GM20000 (cell line): Measurements from ENCODE around the gene PNMA8A.

Source experiments
- DNase-seq: peaks from one replicate; pipeline ENCODE4 v3.0.0; 2012; ENCODE audit warnings: low spot score
- TF ChIP-seq, protein P1 (sequence below): IDR thresholded peaks from 2 replicates; pipeline ENCODE4 v1.5.1; 2012; ENCODE audit warnings: mild to moderate bottlenecking, control low read depth; ENCODE audit errors: extremely low read depth, missing control alignments

Gene PNMA8A

DNA sequence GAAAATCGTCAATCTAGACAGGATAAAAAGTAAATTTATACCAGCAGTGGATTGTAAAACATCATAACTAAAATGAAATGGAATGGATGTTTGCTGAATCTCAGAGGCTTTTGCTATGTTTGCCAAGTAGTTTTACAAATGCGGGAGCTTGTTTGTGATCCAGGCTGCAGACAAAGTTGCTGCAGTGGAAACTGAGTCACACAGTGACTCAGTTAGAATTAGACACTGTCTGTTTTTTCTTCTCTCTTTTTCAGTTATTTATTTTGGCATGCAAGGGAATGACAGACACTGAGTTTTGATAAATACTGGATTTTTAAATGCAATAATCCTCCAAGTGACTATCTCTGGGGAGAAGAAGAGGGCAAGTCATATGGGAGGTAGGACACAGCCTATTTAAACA lies 4.6 kb upstream of the PNMA8A start:
- TF ChIP-seq, protein P1, sequence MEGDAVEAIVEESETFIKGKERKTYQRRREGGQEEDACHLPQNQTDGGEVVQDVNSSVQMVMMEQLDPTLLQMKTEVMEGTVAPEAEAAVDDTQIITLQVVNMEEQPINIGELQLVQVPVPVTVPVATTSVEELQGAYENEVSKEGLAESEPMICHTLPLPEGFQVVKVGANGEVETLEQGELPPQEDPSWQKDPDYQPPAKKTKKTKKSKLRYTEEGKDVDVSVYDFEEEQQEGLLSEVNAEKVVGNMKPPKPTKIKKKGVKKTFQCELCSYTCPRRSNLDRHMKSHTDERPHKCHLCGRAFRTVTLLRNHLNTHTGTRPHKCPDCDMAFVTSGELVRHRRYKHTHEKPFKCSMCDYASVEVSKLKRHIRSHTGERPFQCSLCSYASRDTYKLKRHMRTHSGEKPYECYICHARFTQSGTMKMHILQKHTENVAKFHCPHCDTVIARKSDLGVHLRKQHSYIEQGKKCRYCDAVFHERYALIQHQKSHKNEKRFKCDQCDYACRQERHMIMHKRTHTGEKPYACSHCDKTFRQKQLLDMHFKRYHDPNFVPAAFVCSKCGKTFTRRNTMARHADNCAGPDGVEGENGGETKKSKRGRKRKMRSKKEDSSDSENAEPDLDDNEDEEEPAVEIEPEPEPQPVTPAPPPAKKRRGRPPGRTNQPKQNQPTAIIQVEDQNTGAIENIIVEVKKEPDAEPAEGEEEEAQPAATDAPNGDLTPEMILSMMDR = no peak
- DNase-seq = no peak

- DNase-seq = no peak
- TF ChIP-seq, protein P1 = no peak
Observed at GRCh38 chr19:46474211-46474610, 2.8 kb upstream of the PNMA8A start.

DNA sequence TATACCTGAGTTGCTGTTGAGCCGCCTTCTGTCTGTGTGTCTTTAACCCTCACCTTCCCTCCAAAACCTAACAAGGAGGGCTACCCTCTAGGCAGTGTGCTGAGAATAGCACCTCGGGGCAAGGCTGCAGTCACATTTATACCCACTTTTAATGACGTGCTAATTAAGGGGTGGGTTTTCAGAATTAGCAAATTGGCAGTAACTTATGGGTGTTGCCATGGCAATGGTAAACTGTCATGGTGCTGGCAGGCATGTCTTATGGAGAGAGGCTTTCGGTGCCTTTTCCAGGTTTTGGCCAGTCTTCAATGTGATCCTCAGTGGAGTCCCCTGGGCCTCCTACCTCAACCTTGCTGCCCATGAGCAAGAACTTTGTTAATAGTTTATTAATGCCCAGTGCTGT lies 1.2 kb upstream of the PNMA8A start:
- TF ChIP-seq, protein P1 = no peak
- no peak for DNase-seq

DNA sequence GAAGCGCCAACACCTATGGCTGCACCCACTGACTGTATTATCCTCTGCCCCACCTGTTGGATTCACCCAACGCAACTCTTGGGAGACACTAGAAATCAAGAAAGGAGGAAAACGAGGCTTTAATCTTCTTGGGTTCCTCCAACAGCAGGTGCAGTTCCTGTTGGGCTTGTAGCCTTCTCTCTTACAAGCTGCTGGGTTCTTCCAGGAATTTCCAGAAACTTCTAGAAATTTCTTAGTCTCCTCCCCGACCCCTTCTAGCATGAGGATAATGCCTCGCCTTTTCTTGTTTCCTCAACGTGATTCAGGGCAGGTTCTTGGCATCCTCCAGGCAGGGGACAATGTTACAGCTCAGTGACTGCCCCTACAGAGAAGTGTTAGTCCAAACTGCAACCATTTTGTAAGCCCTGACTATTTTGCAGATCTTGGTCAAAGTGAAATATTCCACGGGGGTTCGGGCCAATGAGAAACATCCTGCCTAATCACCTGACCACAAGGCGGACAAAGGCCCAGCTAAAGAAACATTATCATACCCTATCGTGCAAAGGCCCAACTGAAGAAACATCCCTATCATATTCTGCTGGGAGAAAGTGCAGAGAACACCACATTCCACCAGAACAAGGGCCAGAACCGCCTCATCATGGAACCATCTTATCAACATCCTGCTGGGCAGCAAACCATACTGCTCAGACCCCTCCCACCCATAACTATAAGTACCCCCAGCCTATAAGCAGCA lies 614 bp upstream of the PNMA8A start:
- DNase-seq = no peak
- TF ChIP-seq, protein P1 = no peak

GRCh38 chr19:46470376-46470775 lies 987 bp downstream of the PNMA8A start:
- TF ChIP-seq, protein P1 = no peak
- DNase-seq = no peak

- TF ChIP-seq, protein P1 = no peak
- DNase-seq = no peak
Observed at GRCh38 chr19:46469541-46470185, 1.7 kb downstream of the PNMA8A start.

GRCh38 chr19:46466536-46467196 lies 4.7 kb downstream of the PNMA8A start:
- TF ChIP-seq, protein P1 = no peak

More at GRCh38 chr19:46466536-46467196, 4.7 kb downstream of the PNMA8A start:
- peak; percentile 62 for DNase-seq
